K562 (cell line): ENCODE measurements around the gene SLC23A2. TPM values are rescaled to one million over a fixed set of nuclear protein-coding genes. Genes with fewer than 3 reads are reported as not detected.

Experiments
- ATAC-seq: fragments of 200-7000 bp; cut with Tn5 transposase; 3 replicates; pipeline ENCODE4 v1.9.1; 2020; ENCODE audit warnings: moderate library complexity
- BruUV-seq: library from RNA; stranded (reverse); fragments of 400-500 nt; replicated peaks from 2 replicates; lab custom pipeline; 2021; lab: Mats Ljungman, UMichigan
- CTCF ChIA-PET: fragments of 300-600 bp; formaldehyde crosslinking; extraction: SDS; loops from one replicate; lab custom pipeline; 2021; ENCODE audit warnings: low intra/inter-chr PET ratio; lab: Yijun Ruan, JAX
- POLR2A ChIA-PET: fragments of 300-600, 350-650 bp; sonication (Branson Sonifier 250); formaldehyde crosslinking; extraction: SDS; loops from one replicate; lab custom pipeline; 2021; ENCODE audit warnings: antibody characterized with exemption, inconsistent platforms; lab: Yijun Ruan, JAX
- DNase-seq, 4 experiments: peaks; one replicate each; pipeline versions ENCODE4 v3.0.0 to v3.0.0-alpha.2; 2011 to 2018; ENCODE audit warnings: low spot score in 3 of 4, mixed read lengths in 3 of 4; ENCODE audit errors: extremely low read depth in 1 of 4
- FAIRE-seq: peaks from 2 replicates; lab custom pipeline; 2011; peaks lifted over from hg19 to GRCh38; lab: Jason Lieb, UNC
- H2AFZ ChIP-seq: 2 replicates; pipeline ENCODE4 v1.6.0; 2011; ENCODE audit warnings: low read depth, low read length, control low read depth, inconsistent platforms
- H3K27ac ChIP-seq: fragments of 200-600 bp; 3 replicates; pipeline ENCODE4 v1.8.0; 2011; ENCODE audit warnings: low read depth, mild to moderate bottlenecking, control low read depth, inconsistent platforms, low read length, moderate library complexity, mixed read lengths; ENCODE audit errors: extremely low read depth
- H3K27me3 ChIP-seq, 2 experiments: fragments of 300-600 bp in 1 of 2; 2 replicates in 1 of 2; 3 replicates in 1 of 2; pipeline versions ENCODE4 v1.6.0 to v1.8.0; 2011; ENCODE audit warnings: inconsistent platforms in 2 of 2, low read length in 2 of 2, mild to moderate bottlenecking in 1 of 2, mixed read lengths in 1 of 2, moderate library complexity in 1 of 2; ENCODE audit not compliant: control insufficient read depth in 2 of 2, insufficient read depth in 2 of 2
- H3K36me3 ChIP-seq: fragments of 300-600 bp; 3 replicates; pipeline ENCODE4 v1.8.0; 2011; ENCODE audit warnings: mild to moderate bottlenecking, low read length, inconsistent platforms; ENCODE audit not compliant: control insufficient read depth, insufficient read depth
- H3K4me1 ChIP-seq, 2 experiments: fragments of 200-600 bp in 1 of 2; replicated peaks in 1 of 2; 2 replicates in 1 of 2; 3 replicates in 1 of 2; pipeline versions ENCODE4 v1.5.1 to v1.8.0; 2011; ENCODE audit warnings: inconsistent platforms in 2 of 2, low read length in 2 of 2, mild to moderate bottlenecking in 1 of 2, mixed read lengths in 1 of 2, moderate library complexity in 1 of 2; ENCODE audit not compliant: control insufficient read depth in 2 of 2, insufficient read depth in 2 of 2
- H3K4me2 ChIP-seq: 2 replicates; pipeline ENCODE4 v1.6.1; 2011; ENCODE audit warnings: low read length, control low read depth, inconsistent platforms, mixed read lengths; ENCODE audit not compliant: insufficient read depth
- H3K4me3 ChIP-seq: fragments of 200-600 bp; sonication (generic), shearing (Covaris generic); 2 replicates; pipeline ENCODE4 v1.5.1; 2016; ENCODE audit warnings: control low read depth, inconsistent platforms
- H3K79me2 ChIP-seq: fragments of 200-600 bp; 3 replicates; pipeline ENCODE4 v1.8.0; 2011; ENCODE audit warnings: low read length, inconsistent platforms; ENCODE audit not compliant: control insufficient read depth, insufficient read depth
- H3K9ac ChIP-seq, 2 experiments: 2 replicates each; pipeline versions ENCODE4 v1.6.0 to v1.6.1; 2011; ENCODE audit warnings: low read depth in 2 of 2, low read length in 2 of 2, control low read depth in 1 of 2, inconsistent platforms in 1 of 2, mild to moderate bottlenecking in 1 of 2, mixed read lengths in 1 of 2; ENCODE audit not compliant: insufficient read depth in 1 of 2
- H3K9me1 ChIP-seq: one replicate; pipeline ENCODE4 v1.6.0; 2011; ENCODE audit warnings: inconsistent platforms, mild to moderate bottlenecking, low read length, moderate library complexity; ENCODE audit not compliant: control insufficient read depth, insufficient read depth
- H3K9me3 ChIP-seq: replicated peaks from 2 replicates; pipeline ENCODE4 v1.5.1; 2011; ENCODE audit warnings: low read depth, low read length, inconsistent platforms; ENCODE audit not compliant: control insufficient read depth, insufficient read depth
- H4K20me1 ChIP-seq: replicated peaks from 2 replicates; pipeline ENCODE4 v1.6.1; 2011; ENCODE audit warnings: low read length, inconsistent platforms, mixed read lengths; ENCODE audit not compliant: control insufficient read depth, insufficient read depth
- ADNP ChIP-seq: fragments of 200-800 bp; sonication (Bioruptor generic); IDR thresholded peaks from 2 replicates; pipeline ENCODE4 v1.6.1; 2016; ENCODE audit warnings: missing genetic modification characterization, missing compliant biosample characterization
- DDX20 ChIP-seq: fragments of 450-650 bp; IDR thresholded peaks from 2 replicates; pipeline ENCODE4 v1.6.1; 2016; ENCODE audit warnings: missing genetic modification characterization, low read depth, mild to moderate bottlenecking, missing compliant biosample characterization, moderate library complexity
- ETS1 ChIP-seq: conservative IDR thresholded peaks from 2 replicates; pipeline ENCODE4 v1.6.1; 2011; ENCODE audit warnings: low read depth, mild to moderate bottlenecking, low read length; ENCODE audit not compliant: control insufficient read depth
- FOXJ2 ChIP-seq: fragments of 200-800 bp; sonication (Bioruptor generic); IDR thresholded peaks from 2 replicates; pipeline ENCODE4 v1.6.1; 2016; ENCODE audit warnings: missing genetic modification characterization, missing compliant biosample characterization
- NFIC ChIP-seq: fragments of 450-650 bp; IDR thresholded peaks from 2 replicates; pipeline ENCODE4 v1.6.1; 2017; ENCODE audit warnings: mild to moderate bottlenecking, inconsistent platforms
- NR4A1 ChIP-seq, 2 experiments: fragments of 250-450 bp in 1 of 2; fragments of 450-650 bp in 1 of 2; sonication (Bioruptor Pico) in 1 of 2; IDR thresholded peaks; 2 replicates each; pipeline versions ENCODE4 v1.4.0 to v1.6.1; 2016 to 2020; ENCODE audit warnings: mild to moderate bottlenecking in 2 of 2, missing compliant biosample characterization in 1 of 2, missing genetic modification characterization in 1 of 2, moderate library complexity in 1 of 2
- POLR2AphosphoS5 ChIP-seq: IDR thresholded peaks from 2 replicates; pipeline ENCODE4 v1.6.1; 2011; ENCODE audit warnings: mild to moderate bottlenecking, low read depth, low read length, moderate library complexity; ENCODE audit not compliant: control insufficient read depth, insufficient read depth
- RFX1 ChIP-seq: fragments of 450-650 bp; IDR thresholded peaks from 2 replicates; pipeline ENCODE4 v1.6.1; 2016; ENCODE audit warnings: mild to moderate bottlenecking, moderate library complexity
- TCF7L2 ChIP-seq: fragments of 150-350 bp; IDR thresholded peaks from 2 replicates; pipeline ENCODE4 v1.6.1; 2016; ENCODE audit warnings: low read depth, mild to moderate bottlenecking, low read length, moderate library complexity
- TRIM28 ChIP-seq: fragments of 450-650 bp; IDR thresholded peaks from 2 replicates; pipeline ENCODE4 v1.6.1; 2017
- ZNF780A ChIP-seq: fragments of 250-450 bp; sonication (Bioruptor Pico); IDR thresholded peaks from 2 replicates; pipeline ENCODE4 v1.5.0; 2021; ENCODE audit warnings: mild to moderate bottlenecking
- WGBS: fragments of 100-300 bp; shearing (Covaris generic); methylation state at CpG from one replicate; pipeline ENCODE4 v1.1.6; 2016; ENCODE audit warnings: low coverage, mixed read lengths; ENCODE audit not compliant: insufficient coverage; ENCODE audit errors: missing lambda C conversion rate; 5-methylcytosine and 5-hydroxymethylcytosine counted together
- in situ Hi-C: fragments of 300-500 bp; cut with MboI; formaldehyde crosslinking; loops from 4 replicates; pipeline ENCODE4 v1.15.0; 2018; ENCODE audit warnings: inconsistent platforms, mixed read lengths
- intact Hi-C: fragments of 100-400 bp; cut with micrococcal nuclease; formaldehyde crosslinking; loops from 2 replicates; pipeline ENCODE4 v1.14.2; 2022
- polyA plus RNA-seq, 8 experiments: library from polyadenylated mRNA; depleted of rRNA in 4 of 8; stranded (reverse) in 5 of 8; unstranded in 3 of 8; fragments of >200 nt; fragmentation: Nextera tagmentation in 2 of 8; fragmentation: Illumina TruSeq in 1 of 8; extraction: Ambion mirVana in 2 of 8; extraction: Trizol in 1 of 8; gene quantifications; 2 replicates each; pipeline versions ENCODE4 v1.2.1 to v1.2.3, GENCODE V29; 2011 to 2014; ENCODE audit warnings: inconsistent platforms in 1 of 8, missing spikeins in 1 of 8
- total RNA-seq, 7 experiments: library from RNA; depleted of rRNA in 6 of 7; stranded (reverse); fragments of >200 nt in 6 of 7; fragmentation: Illumina TruSeq in 2 of 7; extraction: Trizol in 2 of 7; gene quantifications; 2 replicates each; pipeline versions ENCODE4 v1.2.1 to v1.2.3, GENCODE V29; 2011 to 2021; ENCODE audit warnings: low replicate concordance in 1 of 7
- TF ChIP-seq, protein P1 (sequence below), 2 experiments: IDR thresholded peaks; 2 replicates each; pipeline ENCODE4 v1.6.1; 2012; ENCODE audit warnings: improper control_type of control experiment in 2 of 2, low read depth in 2 of 2, low read length in 2 of 2, borderline replicate concordance in 1 of 2
- TF ChIP-seq, protein P2 (sequence below), 2 experiments: fragments of 450-650 bp; IDR thresholded peaks; 2 replicates each; pipeline ENCODE4 v1.6.1; 2018; ENCODE audit warnings: mild to moderate bottlenecking in 2 of 2, low read depth in 1 of 2; ENCODE audit not compliant: partially characterized antibody in 2 of 2

The SLC23A2 gene
- total and polyA plus RNA-seq, 9 of the 15 experiments (the other 6 are each of a cell fraction or from before 2014, with no cell fraction given): 0.39 to 6.7 (median 3.2) TPM

- TF ChIP-seq, protein P1, sequence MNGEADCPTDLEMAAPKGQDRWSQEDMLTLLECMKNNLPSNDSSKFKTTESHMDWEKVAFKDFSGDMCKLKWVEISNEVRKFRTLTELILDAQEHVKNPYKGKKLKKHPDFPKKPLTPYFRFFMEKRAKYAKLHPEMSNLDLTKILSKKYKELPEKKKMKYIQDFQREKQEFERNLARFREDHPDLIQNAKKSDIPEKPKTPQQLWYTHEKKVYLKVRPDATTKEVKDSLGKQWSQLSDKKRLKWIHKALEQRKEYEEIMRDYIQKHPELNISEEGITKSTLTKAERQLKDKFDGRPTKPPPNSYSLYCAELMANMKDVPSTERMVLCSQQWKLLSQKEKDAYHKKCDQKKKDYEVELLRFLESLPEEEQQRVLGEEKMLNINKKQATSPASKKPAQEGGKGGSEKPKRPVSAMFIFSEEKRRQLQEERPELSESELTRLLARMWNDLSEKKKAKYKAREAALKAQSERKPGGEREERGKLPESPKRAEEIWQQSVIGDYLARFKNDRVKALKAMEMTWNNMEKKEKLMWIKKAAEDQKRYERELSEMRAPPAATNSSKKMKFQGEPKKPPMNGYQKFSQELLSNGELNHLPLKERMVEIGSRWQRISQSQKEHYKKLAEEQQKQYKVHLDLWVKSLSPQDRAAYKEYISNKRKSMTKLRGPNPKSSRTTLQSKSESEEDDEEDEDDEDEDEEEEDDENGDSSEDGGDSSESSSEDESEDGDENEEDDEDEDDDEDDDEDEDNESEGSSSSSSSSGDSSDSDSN (IDR thresholded peaks at IDR 0.05; ENCODE audit: borderline replicate concordance in 1 of 2, low read depth in 2 of 2, low read length in 2 of 2): no peak
- TF ChIP-seq POLR2AphosphoS5: no peak
- TF ChIP-seq TCF7L2: no peak
Measured at GRCh38 chr20:4936851-4937406, 64.4 kb downstream of the SLC23A2 start (continued).

- no peaks in the 10 kb centered on the region for H3K9me1 ChIP-seq
- H3K4me3 ChIP-seq: no peak overlapping the region
- H2AFZ ChIP-seq: no peak overlapping the region
- peaks cover 4% of the 10 kb centered on the region; the same call in 1 of the 3 replicates for H3K36me3 ChIP-seq
- ChIA-PET POLR2A (no interaction called here), CTCF (no interaction called here)
- H3K9ac ChIP-seq: no peak overlapping the region
- H4K20me1 ChIP-seq: no peaks in the 10 kb centered on the region; the same call in 1 of the 2 replicates
- DNase-seq (no peak), FAIRE-seq (no peak), ATAC-seq (no peak)
- in situ Hi-C loops (no loop called here), intact Hi-C loops (no loop called here)
- 28% methylated on average over 5 of the region's 6 CpGs for WGBS
- no peaks in the 10 kb centered on the region for H3K27me3 ChIP-seq
- no peak overlapping the region for H3K4me2 ChIP-seq
- no peak overlapping the region for H3K27ac ChIP-seq
- H3K4me1 ChIP-seq: no peaks in the 10 kb centered on the region
- H3K79me2 ChIP-seq: no peaks in the 10 kb centered on the region
- BruUV-seq: no TSS peak
- H3K9me3 ChIP-seq: no peaks in the 10 kb centered on the region
- TF ChIP-seq, protein P2, sequence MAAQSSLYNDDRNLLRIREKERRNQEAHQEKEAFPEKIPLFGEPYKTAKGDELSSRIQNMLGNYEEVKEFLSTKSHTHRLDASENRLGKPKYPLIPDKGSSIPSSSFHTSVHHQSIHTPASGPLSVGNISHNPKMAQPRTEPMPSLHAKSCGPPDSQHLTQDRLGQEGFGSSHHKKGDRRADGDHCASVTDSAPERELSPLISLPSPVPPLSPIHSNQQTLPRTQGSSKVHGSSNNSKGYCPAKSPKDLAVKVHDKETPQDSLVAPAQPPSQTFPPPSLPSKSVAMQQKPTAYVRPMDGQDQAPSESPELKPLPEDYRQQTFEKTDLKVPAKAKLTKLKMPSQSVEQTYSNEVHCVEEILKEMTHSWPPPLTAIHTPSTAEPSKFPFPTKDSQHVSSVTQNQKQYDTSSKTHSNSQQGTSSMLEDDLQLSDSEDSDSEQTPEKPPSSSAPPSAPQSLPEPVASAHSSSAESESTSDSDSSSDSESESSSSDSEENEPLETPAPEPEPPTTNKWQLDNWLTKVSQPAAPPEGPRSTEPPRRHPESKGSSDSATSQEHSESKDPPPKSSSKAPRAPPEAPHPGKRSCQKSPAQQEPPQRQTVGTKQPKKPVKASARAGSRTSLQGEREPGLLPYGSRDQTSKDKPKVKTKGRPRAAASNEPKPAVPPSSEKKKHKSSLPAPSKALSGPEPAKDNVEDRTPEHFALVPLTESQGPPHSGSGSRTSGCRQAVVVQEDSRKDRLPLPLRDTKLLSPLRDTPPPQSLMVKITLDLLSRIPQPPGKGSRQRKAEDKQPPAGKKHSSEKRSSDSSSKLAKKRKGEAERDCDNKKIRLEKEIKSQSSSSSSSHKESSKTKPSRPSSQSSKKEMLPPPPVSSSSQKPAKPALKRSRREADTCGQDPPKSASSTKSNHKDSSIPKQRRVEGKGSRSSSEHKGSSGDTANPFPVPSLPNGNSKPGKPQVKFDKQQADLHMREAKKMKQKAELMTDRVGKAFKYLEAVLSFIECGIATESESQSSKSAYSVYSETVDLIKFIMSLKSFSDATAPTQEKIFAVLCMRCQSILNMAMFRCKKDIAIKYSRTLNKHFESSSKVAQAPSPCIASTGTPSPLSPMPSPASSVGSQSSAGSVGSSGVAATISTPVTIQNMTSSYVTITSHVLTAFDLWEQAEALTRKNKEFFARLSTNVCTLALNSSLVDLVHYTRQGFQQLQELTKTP (IDR thresholded peaks at IDR 0.05; ENCODE audit: low read depth in 1 of 2, partially characterized antibody in 2 of 2): no peak
- TF ChIP-seq ADNP (tag) (no peak), ZNF780A (CRISPR knock-in tag) (no peak), NR4A1 (CRISPR knock-in tag; IDR thresholded peaks at IDR 0.05) (no peak), NR4A1 (tag; IDR thresholded peaks at IDR 0.05) (no peak), ETS1 (no peak), FOXJ2 (no peak), RFX1 (no peak), TRIM28 (no peak), DDX20 (tag) (no peak), NFIC (no peak)
Measured at GRCh38 chr20:4936392-4936850, 64.9 kb downstream of the SLC23A2 start.
